Liver (tissue), 9 donors: ENCODE results near the gene ACSS1. TPM values are rescaled to one million over a fixed set of nuclear protein-coding genes. Genes with fewer than 3 reads are reported as not detected.

Source experiments
- DNase-seq: peaks from one replicate; pipeline ENCODE4 v3.0.0-alpha.2; 2017; ENCODE audit warnings: low spot score
- H3K27ac ChIP-seq, 2 donors: one replicate each; pipeline ENCODE4 v1.7.0; 2013; ENCODE audit warnings: inconsistent platforms in 2 of 2, low read length in 2 of 2, control low read depth in 1 of 2, low read depth in 1 of 2, mild to moderate bottlenecking in 1 of 2
- H3K27me3 ChIP-seq, 4 donors: one replicate each; pipeline versions ENCODE4 v1.6.1 to v1.7.0; 2013; ENCODE audit warnings: low read length in 3 of 4, inconsistent platforms in 1 of 4, mild to moderate bottlenecking in 1 of 4, moderate library complexity in 1 of 4; ENCODE audit not compliant: control insufficient read depth in 4 of 4, insufficient read depth in 4 of 4
- H3K36me3 ChIP-seq, 4 donors: one replicate each; pipeline versions ENCODE4 v1.6.1 to v1.7.0; 2013; ENCODE audit warnings: low read length in 3 of 4, mild to moderate bottlenecking in 3 of 4, low read depth in 1 of 4, moderate library complexity in 1 of 4; ENCODE audit not compliant: control insufficient read depth in 4 of 4, insufficient read depth in 3 of 4
- H3K4me1 ChIP-seq, 4 donors: one replicate each; pipeline versions ENCODE4 v1.6.1 to v1.7.0; 2013; ENCODE audit warnings: low read length in 3 of 4, mild to moderate bottlenecking in 3 of 4, moderate library complexity in 1 of 4; ENCODE audit not compliant: control insufficient read depth in 4 of 4, insufficient read depth in 4 of 4
- H3K4me3 ChIP-seq, 3 donors: one replicate each; pipeline versions ENCODE4 v1.6.1 to v1.7.0; 2013; ENCODE audit warnings: low read length in 3 of 3, control low read depth in 1 of 3, low read depth in 1 of 3, mild to moderate bottlenecking in 1 of 3
- H3K9ac ChIP-seq, 2 donors: one replicate each; pipeline ENCODE4 v1.7.0; 2013; ENCODE audit warnings: low read length in 2 of 2, mild to moderate bottlenecking in 2 of 2, moderate library complexity in 2 of 2, control low read depth in 1 of 2, low read depth in 1 of 2
- H3K9me3 ChIP-seq, 4 donors: one replicate each; pipeline versions ENCODE4 v1.6.1 to v1.7.0; 2013; ENCODE audit warnings: low read length in 3 of 4; ENCODE audit not compliant: control insufficient read depth in 4 of 4
- EGR1 ChIP-seq, 2 donors: IDR thresholded peaks; 2 replicates each; pipeline ENCODE4 v1.6.1; 2016 to 2018; ENCODE audit warnings: antibody characterized with exemption in 2 of 2, low read depth in 2 of 2
- FOXA1 ChIP-seq: IDR thresholded peaks from 2 replicates; pipeline ENCODE4 v1.6.1; 2016; ENCODE audit warnings: antibody characterized with exemption
- FOXA2 ChIP-seq: IDR thresholded peaks from 2 replicates; pipeline ENCODE4 v1.6.1; 2016; ENCODE audit warnings: antibody characterized with exemption
- HNF4A ChIP-seq, 2 donors: conservative IDR thresholded peaks; 2 replicates each; pipeline ENCODE4 v1.6.1; 2016; ENCODE audit warnings: antibody characterized with exemption in 2 of 2, mild to moderate bottlenecking in 2 of 2
- JUND ChIP-seq, 2 donors: IDR thresholded peaks; 2 replicates each; pipeline ENCODE4 v1.6.1; 2016; ENCODE audit warnings: antibody characterized with exemption in 2 of 2
- NR2F2 ChIP-seq: IDR thresholded peaks from 2 replicates; pipeline ENCODE4 v1.6.1; 2016; ENCODE audit warnings: antibody characterized with exemption
- RAD21 ChIP-seq, 2 donors: IDR thresholded peaks; 2 replicates each; pipeline ENCODE4 v1.6.1; 2016; ENCODE audit warnings: antibody characterized with exemption in 2 of 2, mild to moderate bottlenecking in 2 of 2
- REST ChIP-seq: IDR thresholded peaks from 2 replicates; pipeline ENCODE4 v1.6.1; 2016; ENCODE audit warnings: antibody characterized with exemption, mild to moderate bottlenecking
- RXRA ChIP-seq, 2 donors: IDR thresholded peaks; 2 replicates each; pipeline ENCODE4 v1.6.1; 2017 to 2018; ENCODE audit warnings: antibody characterized with exemption in 2 of 2, mild to moderate bottlenecking in 1 of 2
- SP1 ChIP-seq: IDR thresholded peaks from 2 replicates; pipeline ENCODE4 v1.6.1; 2018; ENCODE audit warnings: antibody characterized with exemption, mild to moderate bottlenecking
- YY1 ChIP-seq: IDR thresholded peaks from 2 replicates; pipeline ENCODE4 v1.6.1; 2016; ENCODE audit warnings: antibody characterized with exemption, mild to moderate bottlenecking
- ZBTB33 ChIP-seq: IDR thresholded peaks from 2 replicates; pipeline ENCODE4 v1.6.1; 2016; ENCODE audit warnings: antibody characterized with exemption
- WGBS: extraction: QIAGEN DNeasy Blood & Tissue Kit; methylation state at CpG from one replicate; pipeline ENCODE4 v1.1.7; 2013; 5-methylcytosine and 5-hydroxymethylcytosine counted together
- polyA plus RNA-seq, 2 donors: library from polyadenylated mRNA; stranded (reverse) in 1 of 2; unstranded in 1 of 2; fragments of 200-250 nt in 1 of 2; fragments of >200 nt in 1 of 2; fragmentation: Nextera tagmentation in 1 of 2; extraction: Ambion mirVana in 1 of 2; gene quantifications; one replicate each; pipeline versions ENCODE4 v1.2.1 to v1.2.3, GENCODE V29; 2013 to 2015
- total RNA-seq, 2 donors: library from RNA; depleted of rRNA; stranded (reverse); fragments of >200 nt; gene quantifications; one replicate each; pipeline ENCODE4 v1.2.3, GENCODE V29; 2014
- TF ChIP-seq, protein P1 (sequence below): fragments of 150-350 bp; IDR thresholded peaks from 2 replicates; pipeline ENCODE4 v1.5.1; 2017; ENCODE audit warnings: improper control_type of control experiment, low read depth, low read length; ENCODE audit not compliant: missing input control
- TF ChIP-seq, protein P2 (sequence below): IDR thresholded peaks from 2 replicates; pipeline ENCODE4 v1.6.1; 2016; ENCODE audit warnings: antibody characterized with exemption
- donor health status: healthy.
- donor health status: healthy.
- donor health status: healthy.
- donor health status: healthy.
- donor health status: healthy.

ACSS1 gene
- total and polyA plus RNA-seq, 4 donors = 5.3 to 87.5 (median 22.1) TPM

GRCh38 chr20:25067102-25067987 lies 9.4 kb upstream of the ACSS1 start:
- WGBS = 91% methylated on average over 18 of the region's 18 CpGs
- no peaks in the 10 kb centered on the region for H3K27me3 ChIP-seq
- DNase-seq = no peak

More at GRCh38 chr20:25067102-25067987, 9.4 kb upstream of the ACSS1 start:
- no peak overlapping the region for H3K9ac ChIP-seq
- no peak for TF ChIP-seq FOXA2
- TF ChIP-seq, protein P1, sequence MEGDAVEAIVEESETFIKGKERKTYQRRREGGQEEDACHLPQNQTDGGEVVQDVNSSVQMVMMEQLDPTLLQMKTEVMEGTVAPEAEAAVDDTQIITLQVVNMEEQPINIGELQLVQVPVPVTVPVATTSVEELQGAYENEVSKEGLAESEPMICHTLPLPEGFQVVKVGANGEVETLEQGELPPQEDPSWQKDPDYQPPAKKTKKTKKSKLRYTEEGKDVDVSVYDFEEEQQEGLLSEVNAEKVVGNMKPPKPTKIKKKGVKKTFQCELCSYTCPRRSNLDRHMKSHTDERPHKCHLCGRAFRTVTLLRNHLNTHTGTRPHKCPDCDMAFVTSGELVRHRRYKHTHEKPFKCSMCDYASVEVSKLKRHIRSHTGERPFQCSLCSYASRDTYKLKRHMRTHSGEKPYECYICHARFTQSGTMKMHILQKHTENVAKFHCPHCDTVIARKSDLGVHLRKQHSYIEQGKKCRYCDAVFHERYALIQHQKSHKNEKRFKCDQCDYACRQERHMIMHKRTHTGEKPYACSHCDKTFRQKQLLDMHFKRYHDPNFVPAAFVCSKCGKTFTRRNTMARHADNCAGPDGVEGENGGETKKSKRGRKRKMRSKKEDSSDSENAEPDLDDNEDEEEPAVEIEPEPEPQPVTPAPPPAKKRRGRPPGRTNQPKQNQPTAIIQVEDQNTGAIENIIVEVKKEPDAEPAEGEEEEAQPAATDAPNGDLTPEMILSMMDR = no peak
- TF ChIP-seq YY1 = no peak
- TF ChIP-seq FOXA1 = no peak
- TF ChIP-seq RAD21 (IDR thresholded peaks at IDR 0.05) = no peak
- TF ChIP-seq EGR1 (IDR thresholded peaks at IDR 0.05; ENCODE audit: low read depth in 2 of 2) = no peak
- no peak for TF ChIP-seq REST
- TF ChIP-seq SP1 = no peak
- TF ChIP-seq, protein P2, sequence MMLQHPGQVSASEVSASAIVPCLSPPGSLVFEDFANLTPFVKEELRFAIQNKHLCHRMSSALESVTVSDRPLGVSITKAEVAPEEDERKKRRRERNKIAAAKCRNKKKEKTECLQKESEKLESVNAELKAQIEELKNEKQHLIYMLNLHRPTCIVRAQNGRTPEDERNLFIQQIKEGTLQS = no peak
- no peak for TF ChIP-seq NR2F2
- no peak for TF ChIP-seq JUND (IDR thresholded peaks at IDR 0.05)
- no peak for TF ChIP-seq RXRA (IDR thresholded peaks at IDR 0.05)
- no peak for TF ChIP-seq HNF4A (conservative IDR thresholded peaks at IDR 0.05)
- TF ChIP-seq ZBTB33 = no peak
- H3K9me3 ChIP-seq = peaks cover 0 to 2% (median 0%) of the 10 kb centered on the region in 4 donors
- no peak overlapping the region for H3K4me3 ChIP-seq
- H3K36me3 ChIP-seq = no peaks in the 10 kb centered on the region
- peaks cover 0 to 10% (median 8%) of the 10 kb centered on the region in 4 donors for H3K4me1 ChIP-seq
- no peak overlapping the region for H3K27ac ChIP-seq
